ENCODE data around the gene ADGRA3. TPM values are rescaled to one million over a fixed set of nuclear protein-coding genes. Genes with fewer than 3 reads are reported as not detected.

ADGRA3 gene
- total and polyA plus RNA-seq, 2 experiments from 2014 or later, result 16.2 to 73.9 TPM

GRCh38 chr4:22410645-22411247 is 105.1 kb downstream of the ADGRA3 start:
- no peak for ATAC-seq

GRCh38 chr4:22408474-22408873 is 107.4 kb downstream of the ADGRA3 start:
- Histone ChIP-seq H3K4me2 (no peak overlapping the region), H3K27me3 (ENCODE audit: insufficient read depth) (no peaks in the 10 kb centered on the region), H3K27ac (ENCODE audit: low read depth) (no peak overlapping the region), H3F3A (replicated peaks; ENCODE audit: low read depth) (no peaks in the 10 kb centered on the region), H3K4me3 (no peak overlapping the region), H2AFZ (no peak overlapping the region), H3K36me3 (ENCODE audit: insufficient read depth) (no peaks in the 10 kb centered on the region; the same call in 1 of the 2 replicates), H4K20me1 (replicated peaks; ENCODE audit: insufficient read depth) (no peaks in the 10 kb centered on the region), H3K9me2 (ENCODE audit: insufficient read depth) (no peaks in the 10 kb centered on the region), H3K4me1 (ENCODE audit: insufficient read depth) (no peaks in the 10 kb centered on the region), H3K79me2 (replicated peaks; ENCODE audit: insufficient read depth) (no peaks in the 10 kb centered on the region)
- DNase-seq (ENCODE audit: low spot score), result no peak
- Mint-ChIP-seq H3K9me3 (no peaks in the 10 kb centered on the region), H3K27me3 (ENCODE audit: insufficient read depth, low read depth, poor library complexity) (no peaks in the 10 kb centered on the region), H3K4me1 (no peaks in the 10 kb centered on the region), H3K36me3 (ENCODE audit: low read depth) (peaks cover 35% of the 10 kb centered on the region; the same call in 2 of the 3 replicates), H3K27ac (no peak overlapping the region), H3K4me3 (no peak overlapping the region)
- no peak for ATAC-seq
- TF ChIP-seq JUNB (IDR thresholded peaks at IDR 0.05; ENCODE audit: unreplicated experiment) (no peak), ZNF114 (CRISPR knock-in tag; IDR thresholded peaks at IDR 0.05) (no peak), ZNF331 (CRISPR knock-in tag; IDR thresholded peaks at IDR 0.05; ENCODE audit: low read depth) (no peak), ETS1 (IDR thresholded peaks at IDR 0.05) (no peak), REST (IDR thresholded peaks at IDR 0.05; ENCODE audit: unreplicated experiment) (no peak), POLR2AphosphoS5 (IDR thresholded peaks at IDR 0.05; ENCODE audit: low read depth) (no peak), CREB1 (CRISPR knock-in tag; IDR thresholded peaks at IDR 0.05; ENCODE audit: low read depth) (no peak), NANOG (IDR thresholded peaks at IDR 0.05; ENCODE audit: borderline replicate concordance) (no peak), EZH2 (IDR thresholded peaks at IDR 0.05; ENCODE audit: low read depth, unreplicated experiment) (no peak), EZH2phosphoT487 (IDR thresholded peaks at IDR 0.05; ENCODE audit: unreplicated experiment) (no peak)

More at GRCh38 chr4:22410645-22411247, 105.1 kb downstream of the ADGRA3 start:
- H3K27me3 Mint-ChIP-seq (ENCODE audit: insufficient read depth, low read depth, poor library complexity), result no peaks in the 10 kb centered on the region
- Histone ChIP-seq H2AFZ (no peak overlapping the region), H3K36me3 (ENCODE audit: insufficient read depth) (no peaks in the 10 kb centered on the region; the same call in 1 of the 2 replicates), H4K20me1 (replicated peaks; ENCODE audit: insufficient read depth) (no peaks in the 10 kb centered on the region), H3K27me3 (ENCODE audit: insufficient read depth) (no peaks in the 10 kb centered on the region), H3K4me1 (ENCODE audit: insufficient read depth) (no peaks in the 10 kb centered on the region), H3K27ac (ENCODE audit: low read depth) (no peak overlapping the region), H3K4me3 (no peak overlapping the region), H3K4me2 (no peak overlapping the region), H3K79me2 (replicated peaks; ENCODE audit: insufficient read depth) (no peaks in the 10 kb centered on the region), H3K9me2 (ENCODE audit: insufficient read depth) (no peaks in the 10 kb centered on the region), H3F3A (replicated peaks; ENCODE audit: low read depth) (no peaks in the 10 kb centered on the region)
- peaks cover 23% of the 10 kb centered on the region; the same call in 2 of the 3 replicates for H3K36me3 Mint-ChIP-seq (ENCODE audit: low read depth)
- no peak overlapping the region for H3K27ac Mint-ChIP-seq
- no peaks in the 10 kb centered on the region for H3K4me1 Mint-ChIP-seq
- DNase-seq (ENCODE audit: low spot score), result peak; percentile 50
- no peaks in the 10 kb centered on the region for H3K9me3 Mint-ChIP-seq
- TF ChIP-seq CTCF (conservative IDR thresholded peaks at IDR 0.05; ENCODE audit: low read depth in 2 of 2) (peak in 1 of 2 experiments; percentile 73; a peak in 3 of 4 replicates), ETS1 (IDR thresholded peaks at IDR 0.05) (no peak)
- H3K4me3 Mint-ChIP-seq, result no peak overlapping the region

Measured in GM23338 (cell line).